ENCODE results near the gene MMP28. TPM values are rescaled to one million over a fixed set of nuclear protein-coding genes. Genes with fewer than 3 reads are reported as not detected.

The MMP28 gene
- total RNA-seq, 1 experiment from 2014 or later, result 2.4 TPM

GRCh38 chr17:35740997-35741931 is 54.2 kb downstream of the MMP28 start:
- no peak overlapping the region for H3K4me2 ChIP-seq (ENCODE audit: low read length)
- H3K79me2 ChIP-seq (ENCODE audit: low read length), result no peaks in the 10 kb centered on the region
- H2AFZ ChIP-seq (ENCODE audit: low read length), result no peak overlapping the region
- H3K9me2 ChIP-seq (replicated peaks; ENCODE audit: low read length), result no peaks in the 10 kb centered on the region
- DNase-seq, result no peak
- no peaks in the 10 kb centered on the region for H4K20me1 ChIP-seq (ENCODE audit: low read length)
- no peaks in the 10 kb centered on the region for H3K36me3 ChIP-seq (ENCODE audit: low read depth, low read length)
- H3K9ac ChIP-seq (ENCODE audit: low read length), result no peak overlapping the region
- ChIA-PET CTCF (interaction anchor here (0.6 kb wide), 1 partner anchor 185 kb away, joined by 5 read pairs; no protein-coding TSS in a partner anchor), POLR2A (ENCODE audit: unreplicated experiment) (no interaction called here)
- no TSS peak for BruUV-seq (replicated peaks)
- no peaks in the 10 kb centered on the region for H3K9me3 ChIP-seq (ENCODE audit: low read length)
- intact Hi-C loops (cut with micrococcal nuclease), result no loop called here
- H3K27ac ChIP-seq (ENCODE audit: low read length), result no peak overlapping the region
- no peaks in the 10 kb centered on the region for H3K4me1 ChIP-seq (ENCODE audit: insufficient read depth, low read length)
- ATAC-seq, result no peak
- H3F3A ChIP-seq (ENCODE audit: low read length, unreplicated experiment), result no peaks in the 10 kb centered on the region
- no peaks in the 10 kb centered on the region for H3K27me3 ChIP-seq (ENCODE audit: low read length)
- H3K4me3 ChIP-seq (ENCODE audit: low read length), result no peak overlapping the region
- TF ChIP-seq CTCF (conservative IDR thresholded peaks at IDR 0.05; ENCODE audit: low read depth, low read length) (no peak), EZH2phosphoT487 (IDR thresholded peaks at IDR 0.05; ENCODE audit: borderline replicate concordance, low read length) (no peak), EZH2 (IDR thresholded peaks at IDR 0.05; ENCODE audit: low read length, unreplicated experiment) (no peak)

GRCh38 chr17:35740216-35740615 is 55.2 kb downstream of the MMP28 start:
- Histone ChIP-seq H3K27me3 (ENCODE audit: low read length) (no peaks in the 10 kb centered on the region), H3K4me1 (ENCODE audit: insufficient read depth, low read length) (no peaks in the 10 kb centered on the region), H3K4me2 (ENCODE audit: low read length) (no peak overlapping the region), H3K4me3 (ENCODE audit: low read length) (no peak overlapping the region), H3K9me3 (ENCODE audit: low read length) (no peaks in the 10 kb centered on the region), H2AFZ (ENCODE audit: low read length) (no peak overlapping the region), H3K9ac (ENCODE audit: low read length) (no peak overlapping the region), H3K9me2 (replicated peaks; ENCODE audit: low read length) (no peaks in the 10 kb centered on the region), H3K79me2 (ENCODE audit: low read length) (no peaks in the 10 kb centered on the region), H3K36me3 (ENCODE audit: low read depth, low read length) (no peaks in the 10 kb centered on the region), H3F3A (ENCODE audit: low read length, unreplicated experiment) (no peaks in the 10 kb centered on the region), H3K27ac (ENCODE audit: low read length) (no peak overlapping the region), H4K20me1 (ENCODE audit: low read length) (no peaks in the 10 kb centered on the region)
- DNase-seq (no peak), ATAC-seq (no peak)
- ChIA-PET CTCF (no interaction called here), POLR2A (ENCODE audit: unreplicated experiment) (no interaction called here)
- BruUV-seq (replicated peaks), result no TSS peak
- intact Hi-C loops (cut with micrococcal nuclease), result no loop called here
- TF ChIP-seq CTCF (conservative IDR thresholded peaks at IDR 0.05; ENCODE audit: low read depth, low read length) (no peak), EZH2phosphoT487 (IDR thresholded peaks at IDR 0.05; ENCODE audit: borderline replicate concordance, low read length) (no peak), EZH2 (IDR thresholded peaks at IDR 0.05; ENCODE audit: low read length, unreplicated experiment) (no peak)

GRCh38 chr17:35738519-35739133 is 56.8 kb downstream of the MMP28 start:
- H3K79me2 ChIP-seq (ENCODE audit: low read length), result no peaks in the 10 kb centered on the region
- H3K4me1 ChIP-seq (ENCODE audit: insufficient read depth, low read length), result no peaks in the 10 kb centered on the region
- intact Hi-C loops (cut with micrococcal nuclease), result no loop called here
- no peak overlapping the region for H3K4me2 ChIP-seq (ENCODE audit: low read length)
- no peak overlapping the region for H2AFZ ChIP-seq (ENCODE audit: low read length)
- CTCF ChIA-PET, result no interaction called here
- no peaks in the 10 kb centered on the region for H3K9me2 ChIP-seq (replicated peaks; ENCODE audit: low read length)
- no peak overlapping the region for H3K9ac ChIP-seq (ENCODE audit: low read length)
- no peaks in the 10 kb centered on the region for H4K20me1 ChIP-seq (ENCODE audit: low read length)
- no peaks in the 10 kb centered on the region for H3K9me3 ChIP-seq (ENCODE audit: low read length)
- POLR2A ChIA-PET (ENCODE audit: unreplicated experiment), result no interaction called here
- no peak overlapping the region for H3K27ac ChIP-seq (ENCODE audit: low read length)
- TF ChIP-seq CTCF (conservative IDR thresholded peaks at IDR 0.05; ENCODE audit: low read depth, low read length) (no peak), EZH2phosphoT487 (IDR thresholded peaks at IDR 0.05; ENCODE audit: borderline replicate concordance, low read length) (no peak), EZH2 (IDR thresholded peaks at IDR 0.05; ENCODE audit: low read length, unreplicated experiment) (no peak)
- no peaks in the 10 kb centered on the region for H3K27me3 ChIP-seq (ENCODE audit: low read length)
- ATAC-seq, result no peak
- no peak overlapping the region for H3K4me3 ChIP-seq (ENCODE audit: low read length)
- H3F3A ChIP-seq (ENCODE audit: low read length, unreplicated experiment), result no peaks in the 10 kb centered on the region
- DNase-seq, result no peak
- BruUV-seq (replicated peaks), result no TSS peak
- H3K36me3 ChIP-seq (ENCODE audit: low read depth, low read length), result no peaks in the 10 kb centered on the region

Data from PC-3 (cell line).